GM12875 (cell line): ENCODE data around the gene NABP1.

Experiments used
- H3K4me3 ChIP-seq: one replicate; pipeline ENCODE4 v1.5.1; 2011; ENCODE audit warnings: low read depth, low read length, control low read depth
- CTCF ChIP-seq: IDR thresholded peaks from 2 replicates; pipeline ENCODE4 v1.5.1; 2011; ENCODE audit warnings: low read depth, mild to moderate bottlenecking, control low read depth, inconsistent platforms, low read length, moderate library complexity, borderline replicate concordance; ENCODE audit not compliant: insufficient read depth

NABP1 gene

GRCh38 chr2:191686066-191686465 is 8.1 kb downstream of the NABP1 start:
- no peak for TF ChIP-seq CTCF
- H3K4me3 ChIP-seq, result no peak overlapping the region

- TF ChIP-seq CTCF, result no peak
- no peak overlapping the region for H3K4me3 ChIP-seq
These were observed 8.8 kb downstream of the NABP1 start for GRCh38 chr2:191686729-191687128.

- H3K4me3 ChIP-seq, result no peak overlapping the region
- TF ChIP-seq CTCF, result no peak
These were observed 9.9 kb downstream of the NABP1 start for GRCh38 chr2:191687867-191688266.

- no peak for TF ChIP-seq CTCF
- H3K4me3 ChIP-seq, result no peak overlapping the region
These were observed 11.2 kb downstream of the NABP1 start for GRCh38 chr2:191688934-191689695.

GRCh38 chr2:191690327-191690726 is 12.4 kb downstream of the NABP1 start:
- no peak overlapping the region for H3K4me3 ChIP-seq
- no peak for TF ChIP-seq CTCF

GRCh38 chr2:191691016-191691735 is 13.2 kb downstream of the NABP1 start:
- peak; percentile 67; the same call in 1 of the 2 replicates for TF ChIP-seq CTCF
- H3K4me3 ChIP-seq, result no peak overlapping the region

- H3K4me3 ChIP-seq, result no peak overlapping the region
- no peak for TF ChIP-seq CTCF
These were observed 14.0 kb downstream of the NABP1 start for GRCh38 chr2:191691898-191692297.
